NCI-H748 treated with DMSO at 0.1 percent for 48 hours (cell line): Measurements from ENCODE around the gene GATA5.

Source experiments
- DNase-seq: peaks from one replicate; lab custom pipeline; 2025; lab: John Stamatoyannopoulos, UW

Gene GATA5, protein sequence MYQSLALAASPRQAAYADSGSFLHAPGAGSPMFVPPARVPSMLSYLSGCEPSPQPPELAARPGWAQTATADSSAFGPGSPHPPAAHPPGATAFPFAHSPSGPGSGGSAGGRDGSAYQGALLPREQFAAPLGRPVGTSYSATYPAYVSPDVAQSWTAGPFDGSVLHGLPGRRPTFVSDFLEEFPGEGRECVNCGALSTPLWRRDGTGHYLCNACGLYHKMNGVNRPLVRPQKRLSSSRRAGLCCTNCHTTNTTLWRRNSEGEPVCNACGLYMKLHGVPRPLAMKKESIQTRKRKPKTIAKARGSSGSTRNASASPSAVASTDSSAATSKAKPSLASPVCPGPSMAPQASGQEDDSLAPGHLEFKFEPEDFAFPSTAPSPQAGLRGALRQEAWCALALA

DNA sequence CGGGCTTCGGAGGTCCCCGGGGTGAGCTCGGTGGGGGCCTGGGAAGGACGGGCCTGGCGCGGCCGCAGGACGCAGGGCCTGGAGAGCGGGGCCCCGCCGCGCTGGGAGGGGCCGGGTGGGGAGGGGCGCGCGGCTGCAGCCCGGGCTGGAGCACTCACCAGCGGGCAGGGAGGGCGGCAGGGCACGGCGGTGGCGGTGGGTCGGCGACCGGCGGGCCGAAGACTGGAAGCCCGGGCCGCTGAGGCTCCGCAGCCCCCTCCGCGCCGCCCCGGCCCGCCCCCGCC, at the start of gene GATA5:
TSS of gene GATA5 (minus strand) at position 224 of the 284 bp plus-strand sequence. CDS start 474 bp downstream, outside the sequence.
- no peak for DNase-seq

DNA sequence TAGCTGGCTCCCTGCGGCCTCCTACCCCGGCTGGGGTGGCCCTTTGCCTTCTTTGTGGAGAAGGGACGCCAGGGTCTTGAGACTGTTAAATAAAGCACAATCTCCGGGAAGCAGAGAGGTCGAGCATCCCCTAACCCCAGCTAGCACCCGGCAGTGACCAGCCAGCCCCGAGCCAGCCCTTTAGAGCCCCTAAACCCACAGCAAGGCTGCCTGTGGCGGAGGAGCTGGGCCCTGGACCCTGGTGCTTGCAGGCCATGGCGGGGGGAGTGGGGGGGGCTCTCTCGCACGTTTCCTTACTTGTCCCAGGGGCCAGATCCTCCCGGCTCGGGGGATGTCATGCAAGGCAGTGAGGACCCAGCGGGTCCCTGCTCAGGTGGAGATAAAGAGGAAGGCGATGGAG, 49.2 kb upstream of the GATA5 start:
- DNase-seq = no peak

DNA sequence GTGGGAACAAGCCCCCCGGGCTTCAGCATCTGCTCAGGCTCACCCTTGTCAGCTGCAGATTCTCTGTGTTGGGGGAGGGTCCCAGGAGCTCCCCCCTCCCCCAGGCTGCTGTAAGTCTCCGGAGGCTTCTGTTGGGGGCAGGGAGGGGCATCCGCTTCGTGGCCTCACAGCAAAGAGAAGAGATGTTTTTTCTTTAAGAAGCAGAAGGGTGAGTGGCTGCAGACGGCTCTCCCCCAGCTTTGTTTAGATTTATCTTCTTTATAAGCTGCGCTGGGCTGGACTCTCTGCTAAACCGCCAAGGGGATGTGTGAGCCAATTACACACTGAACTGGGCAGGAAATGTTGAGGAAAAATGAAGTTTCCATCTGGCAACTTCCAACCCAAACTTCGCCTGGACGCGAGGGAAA, 48.7 kb upstream of the GATA5 start:
- DNase-seq = no peak

DNA sequence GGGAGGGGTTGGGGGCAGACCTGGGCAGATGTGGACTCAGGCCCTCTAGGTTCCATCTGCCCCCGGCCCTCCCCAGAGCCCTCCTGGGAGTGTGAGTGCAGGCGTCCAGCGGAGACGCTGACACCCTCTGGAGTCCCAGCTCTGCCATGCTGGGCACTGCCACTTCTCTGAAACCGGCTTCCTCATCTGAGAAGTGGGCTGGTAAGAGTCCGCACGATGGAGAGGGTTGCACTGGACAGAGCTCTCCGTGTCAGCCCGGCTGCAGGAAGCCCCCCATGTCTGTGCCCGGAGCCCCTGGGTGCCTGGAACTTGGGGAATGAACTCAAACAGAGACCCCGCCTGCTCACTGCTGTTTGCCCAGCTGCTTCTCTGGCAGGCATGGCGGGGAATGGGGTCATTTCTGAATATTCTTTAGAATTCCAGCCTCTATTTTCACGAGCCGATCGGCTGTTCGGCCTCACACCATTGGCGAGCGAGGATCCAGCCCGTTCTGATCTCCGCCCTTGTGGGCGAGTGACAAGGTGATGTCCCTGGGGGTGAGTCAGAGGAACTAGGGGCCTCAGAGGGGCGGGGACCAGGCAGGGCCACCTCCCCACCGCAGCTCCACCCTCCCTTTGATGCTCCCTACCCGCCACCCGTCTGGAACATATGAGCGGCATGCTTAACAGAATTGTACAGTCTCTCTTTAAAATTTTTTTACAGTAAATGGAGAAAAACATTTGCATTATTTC, 47.8 kb upstream of the GATA5 start:
- DNase-seq = no peak

DNA sequence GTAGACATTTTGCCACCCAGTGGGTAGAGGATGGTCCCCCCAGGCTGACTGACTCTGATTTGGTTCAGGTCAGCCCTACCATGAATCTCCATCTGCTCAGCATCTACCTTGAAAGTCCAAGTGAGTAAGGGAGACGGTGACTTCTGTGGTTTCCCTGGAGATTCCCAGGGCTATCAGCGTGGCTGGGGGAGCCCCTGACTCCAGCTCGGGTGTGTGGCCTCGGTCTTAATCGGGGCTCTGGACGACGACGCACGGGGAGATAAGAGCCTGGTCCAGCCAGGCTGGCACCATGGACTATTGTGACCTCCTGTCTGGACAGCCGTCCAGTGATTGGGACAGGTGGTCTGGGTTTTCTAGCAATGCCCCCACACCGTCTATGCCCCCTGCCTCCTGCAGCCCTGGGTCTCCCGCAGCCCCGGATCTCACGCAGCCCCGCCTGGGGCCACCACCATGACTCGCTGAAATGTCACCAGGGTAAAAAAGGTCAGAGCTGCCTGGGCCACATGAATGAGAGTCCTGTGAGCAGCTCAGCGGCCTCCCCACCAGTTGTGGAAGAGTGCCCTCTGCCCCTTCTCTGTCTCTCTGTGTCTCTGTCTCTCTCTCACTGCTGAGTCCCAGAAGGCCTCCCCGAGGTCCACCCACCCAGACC, 47.1 kb upstream of the GATA5 start:
- DNase-seq = no peak

DNA sequence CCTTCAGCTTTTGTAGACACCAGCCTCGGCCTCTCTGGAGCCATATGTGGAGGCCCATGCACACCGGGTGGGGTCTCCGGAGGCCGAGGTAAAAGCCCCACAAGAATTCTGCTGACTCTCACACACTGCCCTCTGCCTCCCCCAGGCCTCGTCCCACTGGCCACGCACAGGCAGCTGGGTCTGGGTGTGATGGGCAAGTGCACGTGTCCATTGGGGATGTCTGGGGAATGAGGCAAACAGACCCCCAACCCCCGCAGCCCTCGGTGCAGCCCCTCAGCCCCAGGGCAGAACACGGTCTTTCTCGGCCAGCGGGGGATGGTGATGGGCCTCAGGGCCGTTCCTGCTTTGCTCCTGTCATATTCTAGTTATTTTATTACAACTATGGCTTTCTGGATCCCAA, 44.0 kb upstream of the GATA5 start:
- DNase-seq = no peak

DNA sequence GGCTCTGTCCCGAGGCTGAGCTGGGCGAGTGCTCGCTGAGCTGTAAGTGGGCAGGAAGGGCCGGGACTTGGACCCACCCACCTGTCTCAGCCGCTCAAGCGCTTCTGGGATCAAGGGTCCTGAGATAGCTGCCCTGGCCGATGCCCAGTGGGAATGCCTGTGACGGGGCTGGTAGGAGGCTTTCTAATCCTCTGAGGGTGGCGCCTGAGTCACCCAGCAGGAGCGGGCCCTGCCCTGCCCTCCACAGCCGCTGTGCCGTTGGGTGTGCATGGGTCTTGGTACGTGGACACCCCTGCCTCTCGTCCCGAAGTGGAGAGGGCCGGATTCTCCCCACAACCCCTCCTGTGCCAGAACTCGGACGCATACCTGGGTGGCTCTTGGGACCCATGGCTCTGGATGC, 43.1 kb upstream of the GATA5 start:
- no peak for DNase-seq

DNA sequence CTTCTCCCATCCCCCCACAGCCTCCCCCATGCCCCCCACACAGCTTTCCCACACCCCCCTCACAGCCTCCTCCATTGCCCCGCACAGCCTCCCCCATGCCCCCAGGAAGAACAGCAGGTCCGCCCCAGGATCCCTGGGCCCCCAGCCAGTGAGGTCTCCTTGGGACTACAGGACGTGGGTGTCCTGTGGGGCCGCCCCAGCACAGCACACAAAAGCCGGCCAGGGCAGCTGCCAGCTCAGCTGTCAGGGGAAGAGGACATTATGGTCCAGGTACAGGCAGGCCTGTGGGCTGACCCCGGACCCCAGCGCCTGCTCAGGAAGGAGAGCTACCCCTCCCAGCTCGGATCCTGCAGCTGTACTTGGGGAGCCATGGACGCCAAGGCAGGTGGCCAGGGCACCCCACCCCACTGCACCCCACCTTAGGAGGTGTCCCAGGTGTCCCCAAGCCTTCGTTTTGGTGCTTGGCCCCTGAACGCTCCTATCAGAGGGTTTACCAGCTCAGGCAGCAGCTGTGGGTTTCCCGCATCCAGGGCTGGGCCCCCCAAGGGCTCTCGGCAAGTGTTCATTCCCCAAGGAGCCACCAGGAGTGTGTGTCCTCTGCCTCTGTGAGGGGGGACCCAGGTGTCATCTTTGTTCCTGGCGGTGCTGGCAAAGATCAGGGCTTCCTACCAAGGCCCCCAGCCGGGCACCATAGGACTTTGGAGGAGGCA, 42.3 kb upstream of the GATA5 start:
- no peak for DNase-seq

DNA sequence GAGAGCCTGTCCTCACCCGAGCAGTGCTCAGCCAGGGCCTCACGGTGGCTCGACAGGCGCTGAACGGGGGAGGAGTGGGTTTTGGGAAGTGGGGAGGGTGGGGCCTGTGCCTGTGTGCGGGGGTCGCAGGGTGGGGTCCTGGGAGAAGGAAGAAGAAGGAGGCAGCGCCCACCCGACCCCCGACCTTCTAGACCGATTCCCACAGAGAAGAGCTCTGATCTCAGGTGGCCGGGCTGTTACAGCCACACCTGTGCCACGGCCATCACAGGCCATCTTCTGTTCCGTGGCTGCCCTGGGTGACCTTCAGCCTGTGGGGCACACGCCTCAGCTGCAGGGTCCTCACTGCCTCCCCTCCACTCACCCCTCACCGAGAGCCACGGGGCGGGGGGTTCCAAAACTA, 41.4 kb upstream of the GATA5 start:
- DNase-seq = no peak

DNA sequence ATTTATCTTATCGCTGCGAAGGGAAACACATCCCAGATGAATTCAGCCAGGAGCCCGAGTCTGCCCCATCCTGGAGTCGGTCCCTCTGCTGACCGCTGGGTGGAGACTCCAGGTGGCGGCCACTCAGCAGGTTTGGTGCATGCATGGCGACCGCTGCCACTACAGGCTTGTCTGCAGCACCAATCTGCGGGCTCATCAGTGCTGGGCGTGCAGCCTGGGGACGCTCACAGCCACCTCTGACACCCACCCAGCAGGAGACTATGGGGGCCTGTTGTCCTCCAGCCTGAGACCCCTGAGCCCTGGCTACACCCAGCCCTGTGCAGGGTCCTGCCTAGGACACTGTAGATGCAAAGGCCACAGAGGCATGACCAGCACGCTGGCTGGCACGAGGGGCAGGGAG, 40.5 kb upstream of the GATA5 start:
- no peak for DNase-seq

DNA sequence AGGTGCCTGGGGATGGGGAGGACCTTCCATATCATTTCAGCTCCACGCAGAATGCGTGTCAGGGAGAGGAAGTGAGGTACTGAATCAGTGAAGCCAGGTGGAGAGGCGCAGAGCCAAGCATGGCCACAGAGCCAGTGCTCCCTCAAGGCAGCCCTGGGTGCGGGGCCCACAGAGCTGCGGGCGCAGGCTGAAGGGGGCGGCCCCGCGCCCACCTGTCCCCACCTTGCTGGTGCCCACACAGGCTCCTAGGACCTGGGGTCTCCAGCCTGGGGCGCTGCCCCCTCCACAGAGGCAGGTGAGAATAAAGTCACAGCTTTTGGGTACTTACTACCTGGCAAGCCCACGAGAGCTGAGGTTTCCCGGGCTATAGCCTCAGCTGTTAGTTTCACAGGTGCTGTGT, 40.0 kb upstream of the GATA5 start:
- no peak for DNase-seq

DNA sequence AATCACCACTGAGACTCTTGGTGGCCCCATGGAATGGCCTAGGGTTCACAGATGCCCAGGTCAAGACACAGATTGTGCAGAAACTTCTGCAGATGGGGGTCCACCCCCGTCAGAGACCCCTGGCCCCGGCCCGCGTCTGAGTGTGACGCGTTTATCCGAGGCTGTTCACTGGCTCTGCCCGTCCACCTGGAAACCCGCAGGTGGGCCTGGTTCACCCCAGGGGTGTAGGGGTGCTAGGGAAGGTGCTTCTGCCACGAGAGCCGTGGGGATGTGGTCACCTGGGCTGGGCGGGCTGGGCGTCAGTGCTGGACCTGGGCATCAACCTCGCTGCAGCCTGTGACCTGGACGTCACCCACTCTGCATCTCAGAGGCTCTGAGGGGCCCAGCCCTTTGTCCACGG, 39.5 kb upstream of the GATA5 start:
- no peak for DNase-seq

DNA sequence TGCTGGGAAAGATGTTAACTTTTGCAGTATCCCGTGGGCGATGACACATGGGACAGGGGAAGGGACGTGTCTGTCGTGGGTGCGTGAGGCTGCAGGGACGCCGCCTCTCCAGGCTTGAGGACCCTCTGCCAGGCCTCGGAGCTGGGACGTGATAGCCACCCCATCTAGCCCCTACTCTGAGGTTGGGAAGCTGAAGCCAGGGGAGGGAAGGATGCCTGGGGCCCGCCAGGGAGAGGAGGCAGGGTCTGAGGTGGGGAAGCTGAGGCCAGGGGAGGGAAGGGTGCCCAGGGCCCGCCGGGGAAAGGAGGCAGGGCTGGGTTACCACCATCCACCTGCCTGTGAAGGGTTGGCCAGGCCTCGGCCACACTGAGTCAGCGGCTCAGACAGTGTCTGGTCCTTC, 38.2 kb upstream of the GATA5 start:
- DNase-seq = no peak

DNA sequence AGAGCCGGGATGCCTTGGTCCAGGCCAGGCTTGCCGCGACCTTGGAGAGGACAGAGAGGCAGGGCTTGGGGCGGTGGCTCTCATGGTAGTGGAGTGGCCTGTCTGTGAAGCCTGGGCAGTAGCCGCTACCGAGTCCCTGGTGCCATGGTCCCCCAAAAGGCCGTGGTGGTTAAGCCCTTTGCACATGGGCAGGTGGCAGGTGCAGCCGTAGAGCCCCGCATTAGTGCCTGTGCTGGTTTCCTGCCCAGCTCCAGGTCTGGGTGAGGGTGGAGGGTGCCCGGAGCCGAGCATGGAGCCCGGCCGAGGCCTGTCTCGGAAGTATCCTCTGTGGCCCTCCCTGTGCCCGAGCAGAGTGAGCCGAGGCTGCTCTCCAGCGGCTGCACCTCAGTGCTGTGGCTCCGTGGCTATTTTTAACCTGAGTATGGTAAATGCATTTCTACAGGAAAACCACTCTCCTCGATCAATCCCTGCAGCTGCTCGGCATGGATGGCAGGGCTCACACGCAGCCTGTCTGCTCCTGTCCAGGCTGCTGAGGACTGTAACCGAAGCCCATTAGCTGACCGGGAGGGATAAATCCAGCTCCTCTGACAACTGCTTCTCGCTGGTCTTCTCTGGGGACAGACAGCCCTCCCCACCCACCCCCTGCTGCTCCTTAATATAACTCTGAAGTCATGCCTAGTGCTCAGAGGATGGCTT, 36.3 kb upstream of the GATA5 start:
- DNase-seq = no peak

DNA sequence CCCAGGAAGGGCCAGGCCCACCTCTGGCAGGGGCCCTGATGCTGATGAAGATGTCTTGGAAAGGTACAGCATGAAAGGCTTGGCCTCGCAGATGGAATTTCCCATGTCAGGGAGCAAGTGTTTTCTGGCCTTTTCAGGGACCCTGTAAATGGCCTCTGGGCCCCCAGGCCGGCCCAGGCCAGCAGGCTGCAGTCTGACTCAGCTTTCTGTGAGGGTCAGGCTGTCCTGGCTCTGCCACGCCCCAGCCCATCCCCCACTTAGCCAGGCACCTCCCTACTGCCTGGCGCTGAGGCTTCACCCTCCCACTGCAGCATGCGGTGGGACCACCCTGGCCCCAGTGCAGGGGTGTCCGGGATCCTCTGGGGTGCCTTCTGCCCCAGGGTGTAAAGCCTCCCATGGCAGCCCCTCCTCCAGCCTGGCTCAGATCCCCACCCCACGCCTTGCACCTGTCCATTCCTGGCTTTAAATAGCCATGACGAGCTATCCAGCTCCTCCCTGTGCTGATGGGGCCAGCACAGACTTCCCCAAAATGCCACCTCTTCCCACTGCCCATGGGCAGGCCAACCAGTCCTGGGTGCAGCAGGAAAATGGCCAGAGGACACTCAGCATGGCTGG, 35.6 kb upstream of the GATA5 start:
- DNase-seq = no peak

DNA sequence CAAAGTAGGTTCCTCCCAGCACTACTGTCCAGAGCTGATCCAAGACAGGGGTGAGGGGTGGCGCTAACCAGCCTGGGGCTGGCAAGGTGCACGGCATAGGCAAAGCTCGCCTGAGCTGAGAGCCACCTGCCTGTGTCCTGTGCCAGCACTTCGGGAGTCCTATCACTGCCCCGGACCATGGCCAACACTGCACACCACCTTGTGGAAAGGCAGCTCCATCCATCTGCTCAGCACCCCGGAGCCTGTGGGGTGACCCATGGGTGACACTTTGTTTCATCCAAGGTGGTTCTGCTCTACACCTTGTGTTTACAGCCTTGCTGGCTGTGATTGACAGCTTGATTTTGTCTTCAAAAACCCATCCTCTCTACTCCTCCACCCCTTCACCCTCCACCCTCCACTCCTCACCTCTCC, 32.9 kb upstream of the GATA5 start:
- DNase-seq = no peak

DNA sequence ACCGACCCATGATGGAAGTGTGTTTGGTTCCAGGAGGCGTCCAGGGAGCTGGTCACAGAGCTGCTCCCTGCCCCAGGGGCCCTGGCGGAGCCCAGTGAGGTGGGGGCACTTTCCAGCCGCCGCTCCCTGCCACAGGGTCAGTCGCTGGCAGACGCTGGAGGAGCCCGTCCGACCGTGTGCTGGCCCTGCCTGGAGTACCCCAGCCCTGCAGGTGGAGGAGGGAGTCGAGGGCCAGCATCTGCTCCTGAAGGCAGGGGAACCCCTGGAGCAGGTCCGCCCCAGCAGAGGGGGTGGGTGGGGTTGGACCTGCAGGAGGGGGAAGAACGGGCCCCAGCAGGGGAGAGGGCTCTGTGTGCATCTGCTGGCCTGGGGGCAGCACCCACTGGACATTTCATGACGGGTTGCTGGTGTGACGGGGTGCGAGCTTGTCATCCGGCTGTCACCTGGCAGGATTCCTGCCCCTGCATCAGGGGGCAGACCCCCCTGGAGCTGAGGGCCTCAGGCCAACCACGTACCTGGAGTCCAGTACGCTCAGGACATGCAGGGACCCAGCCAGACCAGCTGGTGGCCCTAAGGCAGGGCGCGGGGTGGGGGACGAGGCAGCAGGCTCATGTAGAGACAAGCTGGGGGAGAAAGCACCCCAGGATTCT, 32.3 kb upstream of the GATA5 start:
- DNase-seq = no peak

DNA sequence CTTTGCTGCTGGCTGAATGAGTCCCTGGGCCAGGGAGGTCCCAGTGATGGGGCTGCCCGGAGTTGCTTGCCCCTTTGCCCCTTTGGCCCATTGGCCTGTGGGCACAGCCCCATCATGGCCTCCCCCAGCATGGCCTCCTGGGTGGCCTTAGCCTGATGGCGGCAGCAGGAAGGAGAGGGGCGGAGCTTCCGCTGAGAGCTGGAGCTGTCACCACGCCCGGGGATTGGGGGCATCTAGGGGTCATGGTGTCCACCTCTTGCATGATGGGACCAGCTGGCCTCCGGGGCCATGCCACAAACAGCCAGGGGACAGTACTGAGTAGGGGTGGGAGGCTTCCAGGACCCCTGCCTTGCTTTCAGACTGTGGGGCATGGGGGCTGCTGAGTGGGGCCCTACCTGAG, 31.5 kb upstream of the GATA5 start:
- no peak for DNase-seq

DNA sequence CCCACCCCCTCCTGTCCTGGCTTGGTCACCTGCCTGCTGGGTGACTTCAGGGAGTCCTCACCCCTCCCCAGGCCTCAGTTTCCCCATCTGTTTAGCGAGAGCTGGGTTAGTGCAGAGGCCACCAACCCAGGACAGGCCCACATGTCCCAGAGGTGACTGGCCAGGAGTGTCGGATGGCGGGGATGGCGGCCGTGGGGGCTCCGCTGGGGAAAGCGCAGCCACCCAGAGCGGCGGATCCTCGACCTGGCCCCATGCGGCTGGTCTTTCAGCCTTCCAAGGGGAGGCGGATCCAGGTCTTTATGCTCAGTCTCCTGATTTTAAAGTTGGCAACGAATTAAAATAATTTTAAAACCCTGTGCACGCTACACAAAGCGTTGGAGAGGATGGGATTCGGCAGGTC, 31.0 kb upstream of the GATA5 start:
- no peak for DNase-seq

DNA sequence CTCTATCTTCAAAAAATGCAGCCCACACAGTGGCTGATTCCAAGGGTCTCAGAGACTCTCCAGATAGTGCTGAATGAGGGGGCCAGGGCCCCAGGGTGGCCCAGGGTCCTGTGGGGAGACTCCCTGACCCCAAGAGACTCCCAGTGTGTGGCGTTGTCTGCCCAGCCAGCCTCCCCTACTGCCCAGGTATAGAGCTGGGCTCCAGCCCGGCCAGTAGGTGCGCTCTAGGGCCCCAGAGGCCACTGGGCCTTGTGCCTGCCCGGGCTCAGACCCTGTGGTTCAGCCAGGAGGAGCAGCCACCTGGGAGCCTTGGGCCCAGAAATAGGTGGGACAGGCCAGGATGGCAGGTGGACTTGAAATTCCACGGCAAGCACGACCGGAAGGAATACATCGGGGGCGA, 30.3 kb upstream of the GATA5 start:
- DNase-seq = no peak
